ENCODE measurements around the gene IP6K3. TPM values are rescaled to one million over a fixed set of nuclear protein-coding genes. Genes with fewer than 3 reads are reported as not detected.

IP6K3 gene
- total and polyA plus RNA-seq, 2 experiments from 2014 or later: 0.14 to 0.16 TPM

- TF ChIP-seq REST (IDR thresholded peaks at IDR 0.05; ENCODE audit: unreplicated experiment): no peak
- no peak for TF ChIP-seq EZH2 (IDR thresholded peaks at IDR 0.05; ENCODE audit: low read depth, unreplicated experiment)
- no peak for TF ChIP-seq STAT1 (IDR thresholded peaks at IDR 0.05; ENCODE audit: unreplicated experiment)
- TF ChIP-seq CREB1 (CRISPR knock-in tag; IDR thresholded peaks at IDR 0.05; ENCODE audit: low read depth): no peak
- TF ChIP-seq POLR2AphosphoS5 (IDR thresholded peaks at IDR 0.05; ENCODE audit: low read depth): no peak
- TF ChIP-seq NANOG (IDR thresholded peaks at IDR 0.05; ENCODE audit: borderline replicate concordance): no peak
- TF ChIP-seq ZNF114 (CRISPR knock-in tag; IDR thresholded peaks at IDR 0.05): no peak
These were observed 59.4 kb downstream of the IP6K3 start (continued) for GRCh38 chr6:33686981-33687975.

- Histone ChIP-seq H3K27ac (ENCODE audit: low read depth) (no peak overlapping the region), H3K36me3 (ENCODE audit: insufficient read depth) (peaks cover 9% of the 10 kb centered on the region; the same call in 1 of the 2 replicates), H4K20me1 (replicated peaks; ENCODE audit: insufficient read depth) (no peaks in the 10 kb centered on the region), H3K27me3 (ENCODE audit: insufficient read depth) (no peaks in the 10 kb centered on the region), H3F3A (replicated peaks; ENCODE audit: low read depth) (no peaks in the 10 kb centered on the region), H3K4me2 (no peak overlapping the region), H3K4me3 (no peak overlapping the region), H2AFZ (no peak overlapping the region), H3K9me2 (ENCODE audit: insufficient read depth) (no peaks in the 10 kb centered on the region), H3K79me2 (replicated peaks; ENCODE audit: insufficient read depth) (no peaks in the 10 kb centered on the region), H3K4me1 (ENCODE audit: insufficient read depth) (no peaks in the 10 kb centered on the region)
- Mint-ChIP-seq H3K36me3 (ENCODE audit: low read depth) (peaks cover 40% of the 10 kb centered on the region), H3K4me3 (no peak overlapping the region), H3K9me3 (no peaks in the 10 kb centered on the region; the same call in 2 of the 3 replicates), H3K27me3 (ENCODE audit: insufficient read depth, low read depth, poor library complexity) (peaks cover 13% of the 10 kb centered on the region), H3K27ac (no peak overlapping the region), H3K4me1 (no peaks in the 10 kb centered on the region; the same call in 2 of the 3 replicates)
- ATAC-seq: no peak
- no peak for DNase-seq (ENCODE audit: low spot score)
- TF ChIP-seq CTCF (conservative IDR thresholded peaks at IDR 0.05; ENCODE audit: low read depth in 2 of 2) (no peak), NANOG (IDR thresholded peaks at IDR 0.05; ENCODE audit: borderline replicate concordance) (no peak), ZNF331 (CRISPR knock-in tag; IDR thresholded peaks at IDR 0.05; ENCODE audit: low read depth) (no peak), STAT1 (IDR thresholded peaks at IDR 0.05; ENCODE audit: unreplicated experiment) (no peak), JUNB (IDR thresholded peaks at IDR 0.05; ENCODE audit: unreplicated experiment) (no peak), ETS1 (IDR thresholded peaks at IDR 0.05) (no peak), REST (IDR thresholded peaks at IDR 0.05; ENCODE audit: unreplicated experiment) (no peak), POLR2AphosphoS5 (IDR thresholded peaks at IDR 0.05; ENCODE audit: low read depth) (no peak), EZH2phosphoT487 (IDR thresholded peaks at IDR 0.05; ENCODE audit: unreplicated experiment) (no peak)
These were observed 60.3 kb downstream of the IP6K3 start for GRCh38 chr6:33686225-33686924.

All from GM23338 (cell line).